Thymus (tissue), 14 donors: ENCODE results near the gene VMP1. TPM values are rescaled to one million over a fixed set of nuclear protein-coding genes. Genes with fewer than 3 reads are reported as not detected.

Experiments used
- DNase-seq, 9 donors: peaks; one replicate each; pipeline ENCODE4 v3.0.0-alpha.2; 2013; ENCODE audit warnings: low spot score in 9 of 9, low read depth in 6 of 9, missing footprints in 1 of 9
- H3K27ac ChIP-seq, 2 donors: one replicate each; pipeline ENCODE4 v1.5.1; 2013; ENCODE audit warnings: control low read depth in 1 of 2, low read depth in 1 of 2, low read length in 1 of 2, mild to moderate bottlenecking in 1 of 2, moderate library complexity in 1 of 2
- H3K27me3 ChIP-seq, 2 donors: one replicate each; pipeline ENCODE4 v1.5.1; 2013; ENCODE audit warnings: low read length in 1 of 2; ENCODE audit not compliant: control insufficient read depth in 2 of 2, insufficient read depth in 1 of 2
- H3K36me3 ChIP-seq, 2 donors: one replicate each; pipeline ENCODE4 v1.5.1; 2013; ENCODE audit warnings: low read length in 1 of 2, mild to moderate bottlenecking in 1 of 2, moderate library complexity in 1 of 2; ENCODE audit not compliant: control insufficient read depth in 2 of 2, insufficient read depth in 2 of 2
- H3K4me1 ChIP-seq, 2 donors: one replicate each; pipeline ENCODE4 v1.5.1; 2013; ENCODE audit warnings: low read length in 2 of 2; ENCODE audit not compliant: control insufficient read depth in 2 of 2, insufficient read depth in 2 of 2
- H3K4me3 ChIP-seq, 2 donors: one replicate each; pipeline ENCODE4 v1.5.1; 2013; ENCODE audit warnings: low read length in 2 of 2, control low read depth in 1 of 2, mild to moderate bottlenecking in 1 of 2
- H3K9me3 ChIP-seq, 2 donors: one replicate each; pipeline ENCODE4 v1.5.1; 2013; ENCODE audit warnings: low read length in 1 of 2, mild to moderate bottlenecking in 1 of 2; ENCODE audit not compliant: control insufficient read depth in 2 of 2, insufficient read depth in 1 of 2
- WGBS: extraction: QIAGEN DNeasy Blood & Tissue Kit; methylation state at CpG from one replicate; pipeline ENCODE4 v1.1.7; 2013; 5-methylcytosine and 5-hydroxymethylcytosine counted together
- long read RNA-seq, 10 donors: transcript quantifications; one replicate each; lab custom pipeline, GENCODE V29; 2026
- polyA plus RNA-seq: library from polyadenylated mRNA; stranded (reverse); fragments of 200-250 nt; gene quantifications from one replicate; pipeline ENCODE4 v1.2.3, GENCODE V29; 2013
- total RNA-seq: library from RNA; stranded (reverse); fragments of 120-200 nt; gene quantifications from one replicate; pipeline ENCODE4 v1.2.4, GENCODE V29; 2013
- donor health status: healthy.

The VMP1 gene
- 72.3 TPM for total RNA-seq
- polyA plus RNA-seq = 202 TPM
- long read RNA-seq, donor 1, full-length matches to known transcripts = 2 of 2 reads
- long read RNA-seq, donor 1, partial matches to known transcripts = 0 of 2 reads
- long read RNA-seq, donor 1, other reads (novel, unspliced or antisense) = 0 of 2 reads
- long read RNA-seq, donor 2 = 0 reads
- long read RNA-seq, donor 3, full-length matches to known transcripts = 84 of 84 reads
- long read RNA-seq, donor 3, partial matches to known transcripts = 0 of 84 reads
- long read RNA-seq, donor 3, other reads (novel, unspliced or antisense) = 0 of 84 reads
- long read RNA-seq, donor 4, full-length matches to known transcripts = 49 of 49 reads
- long read RNA-seq, donor 4, partial matches to known transcripts = 0 of 49 reads
- long read RNA-seq, donor 4, other reads (novel, unspliced or antisense) = 0 of 49 reads
- long read RNA-seq, donor 5, full-length matches to known transcripts = 130 of 130 reads
- long read RNA-seq, donor 5, partial matches to known transcripts = 0 of 130 reads
- long read RNA-seq, donor 5, other reads (novel, unspliced or antisense) = 0 of 130 reads
- long read RNA-seq, donor 6, full-length matches to known transcripts = 61 of 61 reads
- long read RNA-seq, donor 6, partial matches to known transcripts = 0 of 61 reads
- long read RNA-seq, donor 6, other reads (novel, unspliced or antisense) = 0 of 61 reads
- long read RNA-seq, donor 7, full-length matches to known transcripts = 60 of 60 reads
- long read RNA-seq, donor 7, partial matches to known transcripts = 0 of 60 reads
- long read RNA-seq, donor 7, other reads (novel, unspliced or antisense) = 0 of 60 reads
- long read RNA-seq, donor 8, full-length matches to known transcripts = 19 of 19 reads
- long read RNA-seq, donor 8, partial matches to known transcripts = 0 of 19 reads
- long read RNA-seq, donor 8, other reads (novel, unspliced or antisense) = 0 of 19 reads
- long read RNA-seq, donor 9, full-length matches to known transcripts = 22 of 22 reads
- long read RNA-seq, donor 9, partial matches to known transcripts = 0 of 22 reads
- long read RNA-seq, donor 9, other reads (novel, unspliced or antisense) = 0 of 22 reads
- long read RNA-seq, donor 10, full-length matches to known transcripts = 25 of 25 reads
- long read RNA-seq, donor 10, partial matches to known transcripts = 0 of 25 reads
- long read RNA-seq, donor 10, other reads (novel, unspliced or antisense) = 0 of 25 reads

GRCh38 chr17:59707149-59707970 lies at the start of gene VMP1, which contains the start of gene PTRH2:
Gene VMP1 (plus strand): TSS chr17:59707654. CDS start chr17:59731447, 23,793 bp downstream.
Gene PTRH2 (minus strand): TSS chr17:59707430. CDS start chr17:59697978, 9,452 bp downstream.
- Histone ChIP-seq H3K4me1 (peaks cover 6 to 9% of the 10 kb centered on the region in 2 donors), H3K9me3 (peaks cover 0 to 1% of the 10 kb centered on the region in 2 donors), H3K36me3 (peaks cover 0 to 2% of the 10 kb centered on the region in 2 donors), H3K4me3 (peak within 1 kb of the TSS; percentile 74 to 86), H3K27me3 (no peaks in the 10 kb centered on the region), H3K27ac (peak within 1 kb of the TSS; percentile 64 to 83)
- under 1% methylated on average over 45 of the region's 45 CpGs for WGBS
- DNase-seq = peak; percentile 73 to 95 (median 87)

GRCh38 chr17:59666235-59666634 lies 41.2 kb upstream of the VMP1 start:
- no peak for DNase-seq
- WGBS = 94% methylated on average over 5 of the region's 5 CpGs
- Histone ChIP-seq H3K4me3 (no peak overlapping the region), H3K36me3 (peaks cover 26 to 86% of the 10 kb centered on the region in 2 donors), H3K27me3 (no peaks in the 10 kb centered on the region), H3K27ac (no peak overlapping the region), H3K4me1 (no peaks in the 10 kb centered on the region), H3K9me3 (no peaks in the 10 kb centered on the region)

GRCh38 chr17:59668816-59669215 lies 38.6 kb upstream of the VMP1 start:
- Histone ChIP-seq H3K4me3 (no peak overlapping the region), H3K9me3 (no peaks in the 10 kb centered on the region), H3K27me3 (no peaks in the 10 kb centered on the region), H3K27ac (no peak overlapping the region), H3K4me1 (no peaks in the 10 kb centered on the region), H3K36me3 (peaks cover 20 to 83% of the 10 kb centered on the region in 2 donors)
- no peak for DNase-seq
- WGBS = 43% methylated on average over 3 of the region's 3 CpGs

- WGBS = 78% methylated on average over 1 of the region's 1 CpG
Observed at GRCh38 chr17:59669411-59669810, 38.0 kb upstream of the VMP1 start.

GRCh38 chr17:59669944-59670343 lies 37.5 kb upstream of the VMP1 start:
- DNase-seq = no peak
- H3K27me3 ChIP-seq = no peaks in the 10 kb centered on the region
- H3K4me3 ChIP-seq = no peak overlapping the region
- H3K4me1 ChIP-seq = no peaks in the 10 kb centered on the region
- no peaks in the 10 kb centered on the region for H3K9me3 ChIP-seq
- H3K36me3 ChIP-seq = peaks cover 15 to 82% of the 10 kb centered on the region in 2 donors
- WGBS = 98% methylated on average over 1 of the region's 1 CpG
- no peak overlapping the region for H3K27ac ChIP-seq

More at GRCh38 chr17:59669411-59669810, 38.0 kb upstream of the VMP1 start:
- Histone ChIP-seq H3K27ac (no peak overlapping the region), H3K9me3 (no peaks in the 10 kb centered on the region), H3K4me1 (no peaks in the 10 kb centered on the region), H3K36me3 (peaks cover 19 to 83% of the 10 kb centered on the region in 2 donors), H3K27me3 (no peaks in the 10 kb centered on the region), H3K4me3 (no peak overlapping the region)
- no peak for DNase-seq

- WGBS = 98% methylated on average over 1 of the region's 1 CpG
- Histone ChIP-seq H3K4me3 (no peak overlapping the region), H3K27me3 (no peaks in the 10 kb centered on the region), H3K4me1 (no peaks in the 10 kb centered on the region), H3K36me3 (peaks cover 10 to 84% of the 10 kb centered on the region in 2 donors), H3K27ac (no peak overlapping the region), H3K9me3 (no peaks in the 10 kb centered on the region)
- no peak for DNase-seq
Observed at GRCh38 chr17:59671386-59671785, 36.1 kb upstream of the VMP1 start.

GRCh38 chr17:59675231-59675630 lies 32.2 kb upstream of the VMP1 start:
- H3K27ac ChIP-seq = no peak overlapping the region
- DNase-seq = no peak
- H3K9me3 ChIP-seq = no peaks in the 10 kb centered on the region
- H3K27me3 ChIP-seq = no peaks in the 10 kb centered on the region
- 58% methylated on average over 1 of the region's 1 CpG for whole genome bisulfite sequencing
- H3K4me3 ChIP-seq = no peak overlapping the region
- H3K36me3 ChIP-seq = peaks cover 19 to 83% of the 10 kb centered on the region in 2 donors
- H3K4me1 ChIP-seq = no peaks in the 10 kb centered on the region

GRCh38 chr17:59676716-59677115 lies 30.7 kb upstream of the VMP1 start:
- H3K36me3 ChIP-seq = peaks cover 29 to 84% of the 10 kb centered on the region in 2 donors
- no peak overlapping the region for H3K27ac ChIP-seq
- H3K4me1 ChIP-seq = no peaks in the 10 kb centered on the region
- no peaks in the 10 kb centered on the region for H3K27me3 ChIP-seq
- DNase-seq = no peak
- 96% methylated on average over 7 of the region's 7 CpGs for WGBS
- H3K9me3 ChIP-seq = no peaks in the 10 kb centered on the region
- H3K4me3 ChIP-seq = no peak overlapping the region
